Measurements from ENCODE around the gene ZCRB1. TPM values are rescaled to one million over a fixed set of nuclear protein-coding genes. Genes with fewer than 3 reads are reported as not detected.
"Not testable (repeated sequence)": the region's sequence is repeated elsewhere in the genome, so short reads cannot be mapped to it uniquely, and the experiment has no call there.

The ZCRB1 gene
- total RNA-seq, 2 experiments from 2014 or later = 77.0 to 81.3 TPM

DNA sequence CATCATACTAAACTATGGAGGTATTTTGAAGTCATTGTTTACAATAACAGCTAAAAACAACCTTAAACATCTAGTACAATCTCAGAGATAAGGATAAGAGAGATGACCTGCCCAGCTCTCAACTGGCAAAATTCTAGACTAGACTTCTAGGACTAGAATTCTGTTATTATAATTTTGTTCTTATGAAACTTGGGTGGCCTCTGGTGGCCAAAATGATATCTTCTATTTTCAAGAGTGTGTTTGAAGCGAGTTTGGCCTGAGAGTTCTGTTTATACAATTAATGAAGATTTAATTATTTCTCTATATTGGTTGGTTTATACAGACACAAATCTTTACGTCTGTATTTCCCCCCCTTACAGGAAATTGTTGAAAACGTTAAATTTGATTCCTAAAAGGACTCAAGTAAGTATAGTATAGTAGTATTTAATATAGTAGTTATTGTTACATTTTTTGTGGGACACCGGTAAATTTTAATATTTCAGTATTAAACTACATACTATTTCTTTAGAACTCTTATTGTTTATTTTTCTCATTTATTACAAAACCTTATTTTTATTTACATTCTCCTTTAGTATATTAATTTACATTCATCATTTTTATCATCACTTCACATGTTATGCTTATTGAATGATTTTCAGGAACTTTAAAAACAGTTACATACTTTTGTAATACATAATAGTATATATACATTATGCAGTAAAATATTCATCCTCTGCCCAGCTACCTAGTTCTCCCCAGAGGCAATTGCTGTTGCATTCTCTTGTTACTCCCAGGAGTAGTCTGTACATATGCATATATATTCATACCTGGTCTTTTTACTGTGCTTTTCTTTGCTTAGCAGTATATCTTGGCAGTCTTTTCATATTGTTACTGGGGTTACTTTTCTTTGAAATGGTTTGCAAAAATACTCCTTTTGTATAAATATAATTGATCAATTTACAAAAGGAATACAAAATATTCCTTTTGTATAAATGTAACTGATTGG, 6.7 kb upstream of the ZCRB1 start:
- Mint-ChIP-seq H3K9me3 (no peaks in the 10 kb centered on the region), H3K4me1 (ENCODE audit: low read depth) (peaks cover 58% of the 10 kb centered on the region), H3K27me3 (no peaks in the 10 kb centered on the region), H3K4me3 (no peak overlapping the region), H3K36me3 (ENCODE audit: low read depth) (peaks cover 14% of the 10 kb centered on the region), H3K27ac (no peak overlapping the region)
- CTCF ChIA-PET = interaction anchor here (0.6 to 2.2 kb wide), 24 partner anchors 8 to 238 kb away, joined by 3 to 20 read pairs (median 4); partner anchors contain the start of gene GXYLT1
- DNase-seq = peak; percentile 55
- TF ChIP-seq, protein P1, sequence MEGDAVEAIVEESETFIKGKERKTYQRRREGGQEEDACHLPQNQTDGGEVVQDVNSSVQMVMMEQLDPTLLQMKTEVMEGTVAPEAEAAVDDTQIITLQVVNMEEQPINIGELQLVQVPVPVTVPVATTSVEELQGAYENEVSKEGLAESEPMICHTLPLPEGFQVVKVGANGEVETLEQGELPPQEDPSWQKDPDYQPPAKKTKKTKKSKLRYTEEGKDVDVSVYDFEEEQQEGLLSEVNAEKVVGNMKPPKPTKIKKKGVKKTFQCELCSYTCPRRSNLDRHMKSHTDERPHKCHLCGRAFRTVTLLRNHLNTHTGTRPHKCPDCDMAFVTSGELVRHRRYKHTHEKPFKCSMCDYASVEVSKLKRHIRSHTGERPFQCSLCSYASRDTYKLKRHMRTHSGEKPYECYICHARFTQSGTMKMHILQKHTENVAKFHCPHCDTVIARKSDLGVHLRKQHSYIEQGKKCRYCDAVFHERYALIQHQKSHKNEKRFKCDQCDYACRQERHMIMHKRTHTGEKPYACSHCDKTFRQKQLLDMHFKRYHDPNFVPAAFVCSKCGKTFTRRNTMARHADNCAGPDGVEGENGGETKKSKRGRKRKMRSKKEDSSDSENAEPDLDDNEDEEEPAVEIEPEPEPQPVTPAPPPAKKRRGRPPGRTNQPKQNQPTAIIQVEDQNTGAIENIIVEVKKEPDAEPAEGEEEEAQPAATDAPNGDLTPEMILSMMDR (IDR thresholded peaks at IDR 0.05) = peak; percentile 81
- ATAC-seq = peak; percentile 71
- POLR2A ChIA-PET = no interaction called here
- intact Hi-C loops (cut with micrococcal nuclease) = loop anchor here (10.0 kb wide), 1 partner anchor 208 kb away; no protein-coding TSS in a partner anchor

DNA sequence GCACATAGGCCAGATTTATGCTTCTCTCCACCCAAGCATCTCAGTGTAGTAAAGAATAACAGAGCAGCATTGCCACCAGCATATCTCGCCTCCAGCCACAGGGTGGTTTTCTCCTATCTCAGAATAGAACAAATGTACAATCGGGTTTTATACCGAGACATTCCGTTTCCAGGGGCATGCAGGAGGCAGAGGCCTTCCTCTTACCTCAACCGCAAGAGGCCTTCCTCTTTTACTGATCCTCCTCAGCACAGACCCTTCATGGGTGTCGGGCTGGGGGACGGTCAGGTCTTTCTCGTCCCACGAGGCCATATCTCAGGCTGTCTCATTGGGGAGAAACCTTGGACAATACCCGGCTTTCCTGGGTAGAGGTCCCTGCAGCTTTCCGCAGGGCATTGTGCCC, 4.2 kb upstream of the ZCRB1 start:
- Mint-ChIP-seq H3K36me3 (ENCODE audit: low read depth) (peaks cover 23% of the 10 kb centered on the region), H3K4me1 (ENCODE audit: low read depth) (peaks cover 62% of the 10 kb centered on the region), H3K27ac (peak overlapping the region; percentile 26)
- H3K9me3 Mint-ChIP-seq, ATAC-seq, DNase-seq, H3K4me3 Mint-ChIP-seq, POLR2A ChIA-PET, H3K27me3 Mint-ChIP-seq: not testable (repeated sequence)
- CTCF ChIA-PET = interaction anchor here (2.2 kb wide), 1 partner anchor 10 kb away, joined by 7 read pairs; no protein-coding TSS in a partner anchor
- intact Hi-C loops (cut with micrococcal nuclease) = loop anchor here (10.0 kb wide), 1 partner anchor 205 kb away; no protein-coding TSS in a partner anchor

DNA sequence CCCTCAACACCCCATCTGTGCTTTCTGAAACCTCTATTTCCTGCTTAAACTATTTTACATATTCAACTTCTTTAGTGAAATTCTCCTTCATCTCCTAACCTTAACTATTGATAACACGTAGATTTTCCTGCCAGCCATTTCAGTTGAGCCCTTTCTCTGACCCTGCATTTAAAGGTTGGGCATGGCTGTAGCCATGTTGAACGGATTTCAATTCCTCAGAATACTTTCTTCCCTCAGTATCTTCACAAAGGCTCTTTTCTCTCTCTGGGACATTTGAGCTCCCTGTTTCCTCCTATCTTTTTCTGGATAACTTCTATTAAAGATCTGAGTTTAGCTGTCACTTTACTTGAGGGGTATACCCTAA, 1.3 kb upstream of the ZCRB1 start:
- DNase-seq = no peak
- intact Hi-C loops (cut with micrococcal nuclease) = loop anchor here (5.0 kb wide), 1 partner anchor 90 kb away; the partner anchor contains the start of gene YAF2
- ATAC-seq = no peak
- peaks cover 25% of the 10 kb centered on the region for H3K36me3 Mint-ChIP-seq (ENCODE audit: low read depth)
- POLR2A ChIA-PET = interaction anchor here (0.8 to 1.5 kb wide), 2 partner anchors 14 to 54 kb away, joined by 3 read pairs; no protein-coding TSS in a partner anchor
- H3K27ac Mint-ChIP-seq = peak overlapping the region; percentile 95
- TF ChIP-seq, protein P1 (IDR thresholded peaks at IDR 0.05) = no peak
- H3K4me1 Mint-ChIP-seq (ENCODE audit: low read depth) = peaks cover 50% of the 10 kb centered on the region
- no peaks in the 10 kb centered on the region for H3K9me3 Mint-ChIP-seq
- H3K4me3 Mint-ChIP-seq = peak overlapping the region; percentile 87
- CTCF ChIA-PET = interaction anchor here (1.0 to 2.0 kb wide), 3 partner anchors 20 to 45 kb away, joined by 3 to 9 read pairs (median 3); no protein-coding TSS in a partner anchor
- H3K27me3 Mint-ChIP-seq = no peaks in the 10 kb centered on the region

DNA sequence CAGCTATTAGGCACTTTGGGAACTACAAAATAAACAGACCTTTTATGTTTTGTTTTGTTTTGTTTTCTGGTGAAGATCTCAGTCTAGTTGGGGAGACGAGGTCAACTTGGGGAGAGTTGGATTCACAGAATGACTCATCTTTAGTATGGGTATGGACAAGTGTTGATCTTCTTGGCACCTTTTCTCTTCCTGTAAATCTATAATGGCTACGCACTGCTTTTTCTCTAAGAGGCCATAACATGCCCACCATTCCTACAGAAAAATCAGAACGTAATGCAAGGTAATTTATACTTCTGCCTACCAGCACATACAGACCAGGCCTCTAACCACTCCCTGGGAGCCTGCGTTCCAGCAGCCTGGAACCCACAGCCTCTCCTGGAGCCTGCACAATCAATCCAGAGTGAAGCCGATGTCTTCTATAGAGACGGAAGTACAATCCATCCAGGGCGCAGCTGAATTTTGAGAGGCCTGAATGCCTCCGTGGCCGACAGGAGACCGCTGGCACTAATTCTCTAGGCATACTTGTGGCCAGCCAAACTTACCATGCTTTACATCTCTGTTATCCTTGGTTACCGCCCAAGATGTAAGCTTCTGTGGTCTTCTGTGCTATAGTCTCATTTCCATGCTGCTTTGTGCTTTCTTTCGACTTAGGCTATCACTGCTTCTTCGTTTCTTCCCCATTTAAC, 790 bp upstream of the ZCRB1 start:
- H3K27ac Mint-ChIP-seq = peak overlapping the region; percentile 95
- POLR2A ChIA-PET = interaction anchor here (0.6 to 1.6 kb wide), 5 partner anchors 12 to 91 kb away, joined by 3 to 5 read pairs (median 3); no protein-coding TSS in a partner anchor
- peaks cover 25% of the 10 kb centered on the region for H3K36me3 Mint-ChIP-seq (ENCODE audit: low read depth)
- CTCF ChIA-PET = interaction anchor here (1.0 to 2.0 kb wide), 3 partner anchors 21 to 45 kb away, joined by 3 to 9 read pairs (median 3); no protein-coding TSS in a partner anchor
- H3K4me1 Mint-ChIP-seq (ENCODE audit: low read depth) = peaks cover 45% of the 10 kb centered on the region
- DNase-seq (peak; percentile 16), ATAC-seq (peak; percentile 26)
- H3K4me3 Mint-ChIP-seq = peak overlapping the region; percentile 87
- TF ChIP-seq, protein P1 (IDR thresholded peaks at IDR 0.05) = no peak
- no peaks in the 10 kb centered on the region for H3K9me3 Mint-ChIP-seq
- intact Hi-C loops (cut with micrococcal nuclease) = loop anchor here (5.0 kb wide), 1 partner anchor 89 kb away; the partner anchor contains the start of gene YAF2
- no peaks in the 10 kb centered on the region for H3K27me3 Mint-ChIP-seq

DNA sequence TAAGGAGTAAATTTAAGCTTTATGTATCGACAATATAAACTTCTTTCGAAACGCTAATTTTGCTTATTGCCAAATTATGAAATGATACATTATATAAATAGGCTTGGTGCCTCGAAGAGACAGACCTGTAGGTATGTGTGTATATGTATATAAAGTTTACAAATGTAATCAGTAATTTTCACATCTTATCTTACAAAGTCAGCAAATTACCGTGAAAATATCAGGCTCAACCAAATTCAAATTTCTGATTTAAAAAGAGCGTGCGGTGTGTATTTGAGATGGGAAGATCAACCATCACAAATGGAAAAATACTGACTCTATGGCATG, 605 bp downstream of the ZCRB1 start:
- DNase-seq (no peak), ATAC-seq (no peak)
- H3K27ac Mint-ChIP-seq = peak overlapping the region; percentile 95
- TF ChIP-seq, protein P1 (IDR thresholded peaks at IDR 0.05) = no peak
- POLR2A ChIA-PET = interaction anchor here (1.6 kb wide), 1 partner anchor 90 kb away, joined by 4 read pairs; no protein-coding TSS in a partner anchor
- H3K27me3 Mint-ChIP-seq = no peaks in the 10 kb centered on the region
- CTCF ChIA-PET = no interaction called here
- peaks cover 34% of the 10 kb centered on the region for H3K4me1 Mint-ChIP-seq (ENCODE audit: low read depth)
- H3K9me3 Mint-ChIP-seq = no peaks in the 10 kb centered on the region
- intact Hi-C loops (cut with micrococcal nuclease) = loop anchor here (5.0 kb wide), 1 partner anchor 88 kb away; the partner anchor contains the start of gene YAF2
- peak overlapping the region; percentile 87 for H3K4me3 Mint-ChIP-seq
- H3K36me3 Mint-ChIP-seq (ENCODE audit: low read depth) = peaks cover 33% of the 10 kb centered on the region

Data from activated CD8-positive, alpha-beta T cell treated with anti-CD3 and anti-CD28 coated beads for 36 hours (primary cell).